NCI-H345 (cell line): Measurements from ENCODE around the gene NR3C1.

Source experiments
- DNase-seq: peaks from one replicate; lab custom pipeline; 2025; lab: John Stamatoyannopoulos, UW

NR3C1 gene

DNA sequence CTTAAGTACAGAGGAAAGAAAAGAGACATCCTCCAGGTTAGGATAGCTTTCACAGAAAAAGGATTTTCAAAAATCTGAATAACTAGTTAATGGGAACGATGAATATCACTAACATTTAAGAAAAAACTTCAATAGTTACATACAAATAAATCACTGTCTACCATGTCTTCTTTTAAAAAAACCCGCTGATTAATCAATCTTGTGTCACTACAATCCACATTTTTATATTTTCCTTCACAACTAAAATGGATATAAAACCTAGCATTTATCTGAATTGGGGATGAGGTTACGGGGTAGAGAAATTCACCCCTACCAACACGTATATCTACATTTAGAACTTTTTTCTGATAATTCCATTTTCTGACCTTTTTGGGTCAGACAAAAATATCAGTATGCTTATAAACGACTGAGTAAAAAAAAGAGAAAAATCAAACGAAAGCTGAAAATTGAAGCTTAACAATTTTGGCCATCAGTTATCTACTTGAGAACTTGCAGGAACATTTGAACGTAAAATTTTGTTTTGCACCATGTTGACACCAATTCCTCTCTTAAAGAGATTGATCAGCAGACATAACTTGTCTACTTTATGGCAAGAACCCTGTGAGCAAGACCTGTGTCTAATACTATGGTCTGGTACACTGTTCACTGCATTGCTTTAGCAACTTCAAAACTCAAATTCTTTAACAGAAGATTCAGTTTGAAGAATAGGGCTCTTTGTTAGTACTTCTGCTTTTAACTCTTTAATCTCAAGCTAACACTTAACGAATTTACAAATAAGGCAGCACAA, 4.8 kb downstream of the NR3C1 start:
- DNase-seq = peak; percentile 15

DNA sequence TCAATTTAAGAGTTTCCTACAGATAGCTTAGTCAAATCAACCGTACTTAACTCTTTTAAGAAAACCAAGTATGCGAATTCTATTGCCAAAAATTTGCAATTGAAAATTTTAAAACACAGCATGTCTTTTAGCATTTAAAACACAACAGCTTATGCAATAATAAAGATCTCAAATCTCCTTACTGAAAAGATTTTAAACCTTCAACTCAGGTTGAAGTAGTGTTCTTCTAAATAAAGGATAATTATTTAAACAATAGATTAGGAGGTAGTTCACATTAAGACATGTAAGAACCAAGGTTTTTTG, 5.5 kb downstream of the NR3C1 start:
- DNase-seq = no peak

DNA sequence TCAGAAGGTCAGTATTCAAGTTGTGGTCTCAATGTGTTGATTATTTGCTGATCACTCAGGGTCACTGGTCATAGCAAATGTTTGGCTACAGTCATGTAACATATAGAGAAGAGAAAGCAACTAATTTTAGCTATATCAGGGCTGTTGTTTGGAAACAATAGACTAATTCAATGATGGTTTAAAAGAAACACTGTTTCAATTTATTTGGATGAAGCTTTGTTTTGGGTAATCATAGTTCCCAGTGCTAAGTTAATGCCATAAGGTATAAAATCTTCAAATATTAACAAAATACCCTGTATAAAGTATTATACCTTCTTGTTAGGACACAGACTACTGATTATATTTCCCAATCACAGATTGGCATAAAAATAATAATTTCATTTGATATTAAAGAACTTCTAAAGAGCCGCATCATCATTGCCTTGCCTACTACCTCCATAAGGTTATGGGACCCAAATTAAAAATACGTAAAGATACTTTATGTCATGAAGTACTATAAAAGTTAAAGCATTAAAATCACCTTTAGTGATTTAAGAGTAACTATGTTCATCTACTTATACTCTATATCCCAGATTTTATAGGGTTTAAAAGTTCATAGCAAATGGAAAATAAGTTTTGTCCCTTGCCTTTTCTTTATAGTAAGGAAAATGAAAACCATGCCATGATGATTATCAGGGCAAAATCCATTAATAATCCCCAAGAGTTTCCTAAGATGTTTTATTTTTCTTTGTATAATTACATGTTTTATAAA, 6.0 kb downstream of the NR3C1 start:
- no peak for DNase-seq

DNA sequence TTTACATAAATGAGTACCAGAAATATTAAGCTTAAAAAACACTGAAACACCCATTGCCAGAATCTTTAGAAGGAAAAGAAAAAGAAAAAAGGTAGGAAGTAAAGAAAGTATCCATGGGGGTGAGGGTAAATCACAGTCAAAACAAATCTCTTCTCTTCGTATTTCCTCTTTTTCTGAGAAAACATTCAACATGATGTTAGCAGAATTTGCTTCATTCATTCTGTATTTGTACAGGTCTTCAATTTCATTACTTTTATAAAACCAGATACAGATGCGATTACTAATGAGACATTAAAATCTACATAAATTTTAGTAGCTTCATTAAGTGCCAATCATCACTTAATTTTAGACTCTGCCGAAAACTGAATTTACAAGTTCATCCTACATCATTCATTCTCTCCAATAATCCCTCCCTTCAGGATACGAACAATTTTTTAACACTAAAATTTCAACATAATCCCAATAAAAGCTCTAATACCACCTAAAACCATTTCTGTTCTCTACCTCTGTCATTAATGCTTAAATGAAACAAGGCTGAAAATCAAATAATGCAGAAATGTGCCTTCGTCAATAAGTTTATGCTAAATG, 7.0 kb downstream of the NR3C1 start:
- no peak for DNase-seq

DNA sequence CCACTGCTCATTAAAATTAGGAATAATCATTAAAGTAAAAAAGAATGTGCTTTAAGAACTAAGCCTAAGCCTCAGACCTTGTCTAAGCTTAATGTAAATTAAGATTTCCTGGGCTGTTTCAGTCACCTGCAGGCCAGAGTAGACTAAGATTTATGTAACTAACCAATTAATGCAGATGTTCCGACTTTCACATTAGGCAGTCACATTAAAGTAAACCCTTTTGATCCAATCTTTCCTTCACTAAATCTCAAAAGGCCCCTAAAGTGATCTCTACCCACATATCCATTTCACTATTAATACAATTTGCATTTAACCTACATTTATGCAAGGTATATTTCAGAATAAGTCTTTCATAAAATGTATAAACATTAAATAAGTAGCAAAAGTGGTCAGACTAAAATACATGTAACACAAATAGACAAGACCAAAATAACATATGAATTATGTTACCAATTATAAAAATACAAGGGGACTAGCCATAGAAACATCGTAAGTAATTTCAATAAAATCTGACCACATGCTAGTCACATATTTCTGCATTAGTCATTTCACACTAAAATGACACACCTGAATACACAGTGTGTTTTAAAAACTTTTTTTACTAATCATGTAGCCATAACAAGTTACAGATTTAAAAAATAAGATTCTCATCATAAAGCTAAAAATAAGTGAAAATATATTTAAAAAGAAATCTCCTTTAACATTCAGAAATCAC, 7.7 kb downstream of the NR3C1 start:
- DNase-seq = no peak

DNA sequence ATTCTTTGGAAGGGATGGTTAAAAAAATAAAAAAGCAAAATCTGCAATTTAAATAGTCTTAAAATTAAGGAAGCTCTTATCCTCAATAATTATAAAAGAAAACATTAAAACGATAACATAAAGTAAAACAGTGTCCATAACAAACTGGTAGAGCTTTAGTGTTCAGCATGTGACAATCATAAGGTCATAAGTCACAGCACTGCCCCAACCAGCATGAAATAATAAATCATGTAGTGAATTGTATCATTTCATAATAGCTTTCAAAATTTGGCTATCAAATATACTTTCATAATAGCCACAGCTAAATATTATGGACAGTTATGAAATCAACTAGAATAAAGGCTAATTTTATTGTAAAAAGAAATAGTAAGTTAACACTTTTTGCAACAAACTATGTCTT, 10.0 kb downstream of the NR3C1 start:
- DNase-seq = no peak

DNA sequence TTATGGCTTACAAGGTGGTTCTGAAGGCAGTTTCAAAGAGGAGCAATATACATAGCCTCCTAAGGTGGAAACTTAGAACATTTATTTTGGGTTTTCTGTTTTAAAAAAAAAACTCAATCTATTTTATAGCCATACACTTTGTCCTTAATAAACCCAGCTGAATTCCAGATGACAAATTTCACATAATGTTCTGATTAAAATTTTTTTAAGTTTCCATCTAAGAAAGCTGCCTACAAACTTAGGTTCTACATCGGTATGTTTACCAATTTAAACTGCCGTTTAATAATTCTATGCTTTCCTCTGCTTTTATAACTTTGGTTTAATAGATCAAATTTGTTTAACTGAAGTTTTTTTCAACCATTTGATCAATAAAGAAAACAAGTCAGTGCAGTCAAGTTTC, 12.5 kb downstream of the NR3C1 start:
- DNase-seq = no peak

DNA sequence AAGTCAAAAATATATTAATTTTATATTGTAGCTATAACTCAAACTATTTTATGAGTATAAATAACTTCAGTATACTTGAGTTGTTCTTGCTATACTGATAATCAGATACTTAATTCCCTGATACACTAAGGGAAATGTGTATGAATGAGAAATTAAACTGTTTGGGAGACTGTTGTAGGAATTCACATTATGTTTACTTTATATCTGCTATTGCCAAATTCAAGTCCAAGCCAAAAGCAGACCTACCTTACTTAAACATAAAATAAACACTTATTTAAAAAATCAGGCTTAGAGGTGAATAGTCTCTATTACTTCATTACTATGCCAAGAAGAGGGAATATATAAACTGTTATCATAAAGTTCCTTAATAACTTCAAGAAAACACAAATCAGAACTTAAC, 13.2 kb downstream of the NR3C1 start:
- no peak for DNase-seq

DNA sequence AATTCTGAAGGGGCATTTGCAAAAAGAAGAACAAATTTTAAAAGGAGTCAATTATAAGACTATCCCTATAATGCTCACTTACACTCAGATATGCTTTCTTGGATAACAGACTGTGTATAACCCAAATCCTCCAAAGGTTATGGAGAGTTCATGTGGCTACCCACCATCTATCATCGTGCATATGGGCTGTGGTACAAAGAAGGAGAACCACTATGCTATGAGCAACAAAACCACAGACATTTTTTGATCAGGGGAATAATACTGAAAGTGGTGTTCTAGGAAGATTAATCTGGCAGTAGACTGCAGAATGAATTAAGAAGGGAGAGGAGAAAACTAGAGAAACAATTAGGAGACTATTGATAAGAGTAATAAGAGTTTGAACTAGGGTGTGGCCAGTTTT, 16.8 kb downstream of the NR3C1 start:
- DNase-seq = no peak

DNA sequence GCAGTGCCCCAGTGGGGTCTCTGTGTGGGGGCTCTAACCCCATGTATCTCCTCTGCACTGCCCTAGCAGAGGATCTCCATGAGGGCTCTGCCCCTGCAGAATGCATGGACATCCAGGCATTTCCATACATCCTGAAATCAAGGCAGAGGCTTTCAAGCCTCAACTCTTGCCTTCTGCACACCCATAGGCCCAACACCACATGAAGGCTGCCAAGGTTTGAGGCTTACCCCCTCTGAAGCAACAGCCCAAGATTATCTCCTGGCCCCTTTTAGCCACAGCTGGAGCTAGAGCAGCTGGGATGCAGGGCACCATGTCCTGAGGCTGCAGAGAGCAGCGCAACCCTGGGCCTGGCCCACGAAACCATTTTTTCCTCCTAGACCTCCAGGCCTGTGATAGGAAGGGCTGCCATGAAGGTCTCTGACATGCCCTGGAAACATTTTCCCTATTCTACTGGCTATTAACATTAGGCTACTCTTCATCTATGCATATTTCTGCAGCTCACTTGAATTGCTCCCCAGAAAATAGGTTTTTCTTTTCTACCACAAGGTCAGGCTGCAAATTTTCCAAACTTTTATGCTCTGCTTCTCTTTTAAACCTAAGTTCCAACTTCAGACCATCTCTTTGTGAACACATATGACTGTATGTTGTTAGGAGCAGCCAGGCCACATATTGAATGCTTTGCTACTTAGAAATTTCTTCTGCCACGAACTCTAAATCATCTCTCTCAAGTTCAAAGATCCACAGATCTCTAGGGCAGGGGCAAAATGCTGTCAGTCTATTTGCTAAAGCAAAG, 18.4 kb downstream of the NR3C1 start:
- DNase-seq = no peak

DNA sequence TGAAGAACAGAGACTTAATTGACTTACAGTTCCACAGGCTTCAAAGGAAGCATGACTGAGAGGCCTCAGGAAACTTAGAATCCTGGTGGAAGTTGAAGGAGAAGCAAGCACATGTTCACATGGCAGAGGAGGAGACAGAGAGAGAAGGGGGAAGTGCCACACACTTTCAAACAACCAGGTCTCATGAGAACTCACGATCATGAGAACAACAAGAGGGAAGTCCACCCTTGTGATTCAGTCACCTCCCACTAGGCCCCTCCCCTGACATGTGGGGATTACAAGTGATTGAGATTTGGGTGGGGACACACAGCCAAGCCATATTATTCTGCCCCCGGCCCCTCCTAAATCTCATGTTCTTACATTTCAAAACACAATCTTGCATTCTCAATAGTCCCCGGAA, 19.5 kb downstream of the NR3C1 start:
- no peak for DNase-seq

DNA sequence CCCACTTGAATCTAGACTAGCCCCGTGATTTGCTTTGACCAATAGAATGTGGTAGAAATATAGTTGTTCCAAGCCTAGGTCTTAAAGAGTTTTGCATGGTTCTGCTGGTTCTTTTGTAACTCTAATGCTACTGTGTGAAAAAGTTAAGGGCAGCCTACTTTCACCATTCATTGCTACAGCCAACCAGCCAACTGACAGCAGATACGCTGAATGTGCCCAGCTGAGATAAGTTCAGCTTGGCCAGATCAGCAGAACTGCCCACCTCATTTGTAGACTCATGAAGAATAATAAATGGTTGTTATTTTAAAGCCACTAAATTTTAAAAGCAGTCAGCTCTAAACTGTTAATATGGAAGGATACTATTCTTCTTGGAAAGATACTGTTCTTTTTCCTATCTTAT, 23.9 kb downstream of the NR3C1 start:
- DNase-seq = no peak

DNA sequence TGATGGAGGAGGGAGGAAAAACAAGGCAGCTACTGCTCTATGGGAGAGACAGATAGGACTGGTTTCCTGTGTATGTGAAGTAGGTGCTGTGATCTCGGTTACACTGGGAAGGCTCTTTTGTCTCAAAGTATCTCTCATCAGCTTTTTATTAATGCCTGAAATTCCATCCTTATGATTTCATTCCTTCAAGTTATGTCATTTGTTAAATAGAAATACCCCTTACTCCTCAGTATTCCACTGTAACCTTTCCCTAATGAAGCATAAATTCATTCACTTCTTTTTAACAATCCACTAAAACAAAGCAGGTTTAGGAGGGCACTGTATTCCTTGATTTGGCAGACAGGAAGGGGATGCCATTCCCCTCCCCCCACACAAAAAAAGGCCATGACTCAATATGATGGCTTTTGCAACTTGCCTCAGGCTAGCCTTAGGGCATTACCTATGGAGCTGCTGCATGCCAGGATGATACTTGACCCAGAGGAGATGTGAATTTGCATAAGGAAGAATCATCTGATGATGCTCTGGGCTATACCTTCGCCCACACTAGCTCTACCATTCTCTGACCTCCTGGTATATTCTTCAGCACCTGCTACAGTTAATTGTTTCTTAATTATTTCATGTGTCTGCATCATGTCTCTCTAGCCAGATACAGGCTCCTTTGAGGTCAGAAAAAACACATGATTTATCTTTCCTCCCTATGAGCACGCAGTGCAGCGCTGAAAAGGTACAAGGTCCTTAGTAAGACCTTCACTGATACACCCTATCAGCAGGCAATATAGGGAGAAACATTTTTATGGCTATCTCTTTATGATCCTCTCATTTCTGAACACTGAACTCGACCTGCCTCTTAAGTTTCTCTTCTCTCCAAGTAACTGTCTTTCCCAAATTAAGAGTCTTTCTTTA, 26.3 kb downstream of the NR3C1 start:
- peak; percentile 57 for DNase-seq

DNA sequence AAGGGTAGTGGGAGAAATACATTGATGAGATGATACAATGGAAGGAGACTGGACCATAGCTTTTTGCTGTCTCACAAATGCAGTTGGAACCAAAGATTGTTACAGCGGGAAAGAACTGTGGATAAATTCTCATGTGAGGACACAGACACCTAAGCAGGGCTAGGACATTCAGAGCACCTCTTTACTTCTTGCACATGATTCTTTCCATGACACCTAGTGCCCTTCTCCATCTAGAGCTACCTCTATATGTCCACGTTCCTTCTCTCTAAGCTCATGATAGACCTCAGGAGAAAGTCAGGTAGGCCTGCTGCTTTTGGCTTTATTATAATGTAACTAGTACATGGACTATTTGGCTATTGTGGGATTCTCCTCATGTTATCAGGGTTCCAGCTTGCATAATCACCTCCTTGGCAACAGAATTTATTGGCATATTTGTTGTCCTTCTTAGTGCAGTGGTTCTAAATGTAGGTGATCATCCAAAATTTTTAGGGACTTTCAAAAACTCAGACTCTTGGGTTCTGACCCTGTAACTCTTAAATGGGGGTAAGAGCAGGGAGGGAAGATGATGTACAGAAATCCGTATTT, 27.2 kb downstream of the NR3C1 start:
- DNase-seq = no peak

DNA sequence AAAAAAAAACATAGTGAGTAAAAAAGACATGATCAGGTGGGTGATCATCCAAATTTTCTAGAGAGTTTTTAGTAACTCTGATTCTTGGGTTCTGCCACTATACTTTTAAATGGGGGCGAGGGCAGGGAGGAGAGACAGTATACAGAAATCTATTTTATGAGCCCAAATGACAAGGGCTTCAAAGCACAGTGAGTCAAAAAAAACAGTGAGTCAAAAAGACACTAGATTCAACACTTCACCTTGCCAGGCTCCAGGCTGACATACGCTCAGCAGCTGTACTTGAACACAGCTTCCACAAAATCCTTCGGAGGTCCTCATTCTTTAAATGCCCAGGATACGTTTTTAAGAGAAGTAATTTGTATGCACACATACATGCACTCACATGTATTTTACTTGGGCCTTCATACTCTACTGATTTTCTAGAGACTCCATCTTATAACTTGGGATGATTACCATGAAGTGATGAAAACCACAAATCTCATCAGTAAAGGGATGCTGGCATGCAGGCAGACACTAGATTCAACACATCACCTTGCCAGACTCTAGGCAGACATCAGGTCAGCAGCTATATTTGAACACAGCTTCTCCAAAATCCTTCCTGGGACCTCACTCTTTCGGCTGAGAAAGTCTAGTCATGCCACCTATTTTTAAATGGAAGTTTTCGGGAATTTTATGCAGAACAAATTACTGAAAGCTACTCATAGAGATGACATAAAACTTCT, 28.8 kb downstream of the NR3C1 start:
- no peak for DNase-seq

DNA sequence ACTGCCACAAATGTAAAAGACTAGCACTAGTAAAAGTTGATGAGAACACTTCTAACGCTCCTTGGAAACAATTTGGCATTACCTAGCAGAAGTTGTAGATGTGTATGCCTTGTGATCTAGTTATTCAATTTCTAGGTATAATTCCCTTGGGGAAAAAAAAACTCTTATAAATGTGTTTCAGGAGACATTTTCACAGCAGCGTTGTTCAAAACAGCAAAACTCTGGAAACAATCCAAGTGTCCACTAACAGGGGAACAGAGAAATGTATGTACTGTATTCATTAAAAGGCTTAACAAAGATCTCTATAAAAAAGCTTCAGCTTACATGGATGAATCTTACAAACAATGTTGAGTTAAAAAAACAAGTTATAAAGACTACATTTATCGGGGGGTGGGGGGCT, 30.4 kb downstream of the NR3C1 start:
- no peak for DNase-seq

DNA sequence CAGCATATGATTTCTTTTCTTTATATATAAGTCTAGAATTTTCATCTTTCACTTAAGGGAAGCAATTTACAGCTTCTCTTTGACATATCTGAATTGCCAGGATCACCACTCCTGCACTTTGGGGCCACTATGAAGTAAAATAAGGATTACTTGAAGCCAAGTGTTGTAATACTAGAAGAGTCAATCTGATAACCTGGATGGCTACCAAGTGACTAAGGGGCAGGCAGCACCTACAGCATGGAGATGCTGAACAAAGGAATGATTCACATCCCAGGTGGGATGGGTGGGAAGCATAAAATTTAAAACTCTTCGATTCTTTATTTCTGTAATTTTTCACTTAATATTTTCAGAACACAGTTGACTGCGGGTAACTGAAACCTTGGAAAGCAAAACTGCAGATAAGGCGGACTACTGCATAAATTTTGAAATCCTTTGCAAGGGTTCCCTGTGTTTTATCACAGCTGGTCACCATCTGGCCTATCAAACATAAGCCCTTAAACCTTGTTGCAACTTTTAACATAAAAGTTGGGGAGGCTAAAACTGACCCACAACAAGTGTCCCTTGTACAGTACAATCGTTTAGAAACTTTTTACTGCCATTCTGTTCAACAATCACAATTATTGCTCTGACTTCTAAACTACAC, 31.2 kb downstream of the NR3C1 start:
- no peak for DNase-seq

DNA sequence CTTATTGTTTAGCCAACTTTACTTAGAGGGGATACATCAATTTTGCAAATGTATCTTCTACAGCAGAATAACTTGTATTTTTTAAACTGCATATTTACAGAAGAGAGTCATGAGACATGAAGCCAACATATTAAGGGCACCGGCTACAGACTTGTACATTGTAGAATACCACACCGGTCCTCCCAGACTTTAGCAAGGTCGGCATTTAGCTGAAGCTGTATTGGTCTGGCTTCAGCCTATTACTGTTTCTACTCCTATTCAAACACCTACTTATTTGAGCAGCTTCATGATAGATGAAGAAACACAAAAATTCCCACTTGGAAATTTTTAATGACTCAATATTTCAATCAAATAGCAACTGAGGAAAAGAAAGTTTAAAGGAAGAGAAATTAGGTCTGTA, 33.0 kb downstream of the NR3C1 start:
- DNase-seq = no peak

DNA sequence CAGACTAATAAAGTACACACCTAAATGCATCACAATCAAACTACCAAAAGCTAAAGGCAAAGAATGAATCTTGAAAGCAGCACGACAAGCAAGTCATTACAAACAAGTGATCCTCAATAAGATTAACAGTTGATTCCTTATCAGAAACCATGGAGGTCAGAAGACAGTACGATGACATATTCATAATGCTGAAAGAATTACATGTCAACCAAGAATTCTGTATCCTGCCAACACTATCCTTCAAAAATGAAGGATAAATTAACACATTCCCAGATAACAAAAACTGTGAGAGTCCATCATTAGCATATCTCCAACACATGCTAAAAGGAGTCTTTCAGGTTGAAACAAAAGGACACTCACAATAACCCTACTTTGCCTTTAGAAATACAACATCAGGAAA, 39.4 kb downstream of the NR3C1 start:
- DNase-seq = no peak
